Prostate gland (tissue), 2 donors: ENCODE results near the gene TAAR9. TPM values are rescaled to one million over a fixed set of nuclear protein-coding genes. Genes with fewer than 3 reads are reported as not detected.

Source experiments
- DNase-seq: peaks from one replicate; pipeline ENCODE4 v3.0.0-alpha.2; 2019; ENCODE audit warnings: low spot score
- H3K27ac ChIP-seq, 2 donors: fragments of 200-600 bp; sonication (generic); 2 replicates each; pipeline ENCODE4 v1.5.1; 2017 to 2019
- H3K27me3 ChIP-seq: fragments of 200-600 bp; sonication (generic); replicated peaks from 2 replicates; pipeline ENCODE4 v1.5.1; 2019; ENCODE audit not compliant: insufficient read depth
- H3K36me3 ChIP-seq, 2 donors: fragments of 200-600 bp; sonication (generic); 1 replicate in 1 of 2; 2 replicates in 1 of 2; pipeline versions ENCODE4 v1.5.1 to v1.8.1; 2017 to 2019
- H3K4me1 ChIP-seq: fragments of 200-600 bp; sonication (generic); replicated peaks from 2 replicates; pipeline ENCODE4 v1.5.1; 2019
- H3K4me3 ChIP-seq, 2 donors: fragments of 200-600 bp; sonication (generic); 2 replicates each; pipeline ENCODE4 v1.5.1; 2017 to 2019
- H3K9me3 ChIP-seq: fragments of 200-600 bp; sonication (generic); 2 replicates; pipeline ENCODE4 v1.5.1; 2017
- CTCF ChIP-seq, 4 experiments: fragments of 200-600 bp in 2 of 4; fragments of 450-650 bp in 2 of 4; sonication (generic) in 2 of 4; IDR thresholded peaks; 1 replicate in 3 of 4; 2 replicates in 1 of 4; pipeline ENCODE4 v1.5.1; 2016 to 2019; ENCODE audit warnings: antibody characterized with exemption in 4 of 4, mild to moderate bottlenecking in 2 of 4, moderate library complexity in 2 of 4
- POLR2A ChIP-seq: fragments of 450-650 bp; IDR thresholded peaks from one replicate; pipeline ENCODE4 v1.6.1; 2016; ENCODE audit warnings: antibody characterized with exemption, mild to moderate bottlenecking
- POLR2AphosphoS5 ChIP-seq: sonication (generic); formaldehyde crosslinking; IDR thresholded peaks from one replicate; pipeline ENCODE4 v1.6.1; 2017; ENCODE audit warnings: antibody characterized with exemption
- WGBS: methylation state at CpG from one replicate; pipeline ENCODE4 v1.1.5; 2018; 5-methylcytosine and 5-hydroxymethylcytosine counted together
- intact Hi-C: fragments of 100-400 bp; cut with DNase I; formaldehyde crosslinking; loops from one replicate; pipeline ENCODE4 v1.14.2; 2022
- total RNA-seq, 2 donors: library from RNA; depleted of rRNA; stranded (reverse); fragments of >200 nt; gene quantifications; one replicate each; pipeline ENCODE4 v1.1.0, GENCODE V29; 2016

Gene TAAR9
- total RNA-seq, 2 donors from 2014 or later, result not detected

GRCh38 chr6:132566404-132566803 is 28.3 kb downstream of the TAAR9 start:
- no peak for DNase-seq

DNA sequence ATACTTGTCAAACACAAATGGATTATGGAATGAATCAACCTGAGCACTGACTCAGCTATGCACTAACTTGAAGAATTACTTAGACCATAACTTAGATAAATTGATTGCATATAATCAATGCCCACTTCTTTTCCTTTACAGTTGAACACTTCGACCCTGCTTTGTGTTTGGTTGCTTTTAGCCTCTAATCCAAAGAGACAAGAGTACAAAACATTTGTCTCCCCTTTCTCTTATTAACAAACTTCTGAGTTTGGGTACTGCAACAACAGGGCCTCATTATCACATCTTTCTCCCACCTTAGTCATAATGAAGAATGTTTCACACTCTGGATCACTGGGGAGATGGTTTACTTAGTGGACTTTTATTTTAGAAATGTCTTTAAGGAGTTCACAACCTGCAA is 29.5 kb downstream of the TAAR9 start:
- intact Hi-C loops, result no loop called here
- no peaks in the 10 kb centered on the region for H3K9me3 ChIP-seq
- H3K27ac ChIP-seq, result no peak overlapping the region
- H3K4me1 ChIP-seq, result no peaks in the 10 kb centered on the region
- DNase-seq, result no peak
- no peaks in the 10 kb centered on the region for H3K36me3 ChIP-seq
- TF ChIP-seq CTCF (IDR thresholded peaks at IDR 0.05) (no peak), POLR2A (no peak), POLR2AphosphoS5 (no peak)
- whole genome bisulfite sequencing, result 89% methylated on average over 1 of the region's 1 CpG
- no peak overlapping the region for H3K4me3 ChIP-seq
- H3K27me3 ChIP-seq, result peaks cover 3% of the 10 kb centered on the region

More at GRCh38 chr6:132566404-132566803, 28.3 kb downstream of the TAAR9 start:
- intact Hi-C loops, result no loop called here
- Histone ChIP-seq H3K27me3 (peaks cover 3% of the 10 kb centered on the region), H3K36me3 (no peaks in the 10 kb centered on the region), H3K9me3 (no peaks in the 10 kb centered on the region), H3K4me3 (no peak overlapping the region), H3K27ac (no peak overlapping the region), H3K4me1 (no peaks in the 10 kb centered on the region)
- TF ChIP-seq POLR2A (no peak), CTCF (IDR thresholded peaks at IDR 0.05) (no peak), POLR2AphosphoS5 (no peak)
- WGBS, result 94% methylated on average over 6 of the region's 6 CpGs

GRCh38 chr6:132568611-132569010 is 30.5 kb downstream of the TAAR9 start:
- Histone ChIP-seq H3K4me3 (no peak overlapping the region), H3K27me3 (peaks cover 3% of the 10 kb centered on the region), H3K36me3 (no peaks in the 10 kb centered on the region), H3K27ac (no peak overlapping the region), H3K4me1 (no peaks in the 10 kb centered on the region), H3K9me3 (no peaks in the 10 kb centered on the region)
- no peak for DNase-seq
- TF ChIP-seq CTCF (IDR thresholded peaks at IDR 0.05) (no peak), POLR2AphosphoS5 (no peak), POLR2A (no peak)
- intact Hi-C loops, result no loop called here
- 71% methylated on average over 6 of the region's 6 CpGs for WGBS

- H3K4me1 ChIP-seq, result no peaks in the 10 kb centered on the region
- peaks cover 3% of the 10 kb centered on the region for H3K27me3 ChIP-seq
- no peak for DNase-seq
- H3K4me3 ChIP-seq, result no peak overlapping the region
- no peaks in the 10 kb centered on the region for H3K9me3 ChIP-seq
- no peaks in the 10 kb centered on the region for H3K36me3 ChIP-seq
- intact Hi-C loops, result no loop called here
- TF ChIP-seq POLR2AphosphoS5 (no peak), CTCF (IDR thresholded peaks at IDR 0.05) (no peak), POLR2A (no peak)
- H3K27ac ChIP-seq, result no peak overlapping the region
- WGBS, result 57% methylated on average over 4 of the region's 4 CpGs
These were observed 31.1 kb downstream of the TAAR9 start for GRCh38 chr6:132569170-132569569.

GRCh38 chr6:132570221-132570777 is 32.2 kb downstream of the TAAR9 start, which contains the start of gene TAAR6:
TAAR6 (plus strand) TSS chr6:132570322; CDS start chr6:132570322, 0 bp downstream.
- DNase-seq, result no peak
- H3K27me3 ChIP-seq, result peaks cover under 1% of the 10 kb centered on the region
- no peaks in the 10 kb centered on the region for H3K4me1 ChIP-seq
- H3K36me3 ChIP-seq, result no peaks in the 10 kb centered on the region
- no peak within 1 kb of the TSS for H3K27ac ChIP-seq
- H3K9me3 ChIP-seq, result no peaks in the 10 kb centered on the region
- TF ChIP-seq CTCF (IDR thresholded peaks at IDR 0.05) (no peak), POLR2A (no peak), POLR2AphosphoS5 (no peak)
- intact Hi-C loops, result no loop called here
- H3K4me3 ChIP-seq, result no peak within 1 kb of the TSS
- 80% methylated on average over 15 of the region's 15 CpGs for WGBS
